Peyer's patch (tissue), 4 donors: ENCODE measurements around the gene CDH9. TPM values are rescaled to one million over a fixed set of nuclear protein-coding genes. Genes with fewer than 3 reads are reported as not detected.
"Not testable (repeated sequence)": the region's sequence is repeated elsewhere in the genome, so short reads cannot be mapped to it uniquely, and the experiment has no call there.

Experiments used
- DNase-seq, 3 donors: peaks; one replicate each; pipeline ENCODE4 v3.0.0-alpha.2; 2017 to 2019
- H3K27ac ChIP-seq, 4 donors: fragments of 200-600 bp; sonication (generic); one replicate each; pipeline ENCODE4 v1.5.1; 2016 to 2019
- H3K27me3 ChIP-seq, 2 donors: fragments of 200-600 bp; sonication (generic); one replicate each; pipeline ENCODE4 v1.5.1; 2019
- H3K36me3 ChIP-seq, 3 donors: fragments of 200-600 bp; sonication (generic); one replicate each; pipeline ENCODE4 v1.5.1; 2016 to 2019
- H3K4me1 ChIP-seq, 4 donors: fragments of 200-600 bp; sonication (generic); one replicate each; pipeline ENCODE4 v1.5.1; 2016 to 2019
- H3K4me3 ChIP-seq, 4 donors: fragments of 200-600 bp; sonication (generic); 1 replicate in 3 of 4; 2 replicates in 1 of 4; pipeline ENCODE4 v1.5.1; 2016 to 2019; ENCODE audit warnings: mild to moderate bottlenecking in 1 of 4
- H3K9me3 ChIP-seq, 4 donors: fragments of 200-600 bp; sonication (generic); one replicate each; pipeline ENCODE4 v1.5.1; 2016 to 2019; ENCODE audit warnings: mild to moderate bottlenecking in 1 of 4
- POLR2A ChIP-seq, 2 donors: fragments of 450-650 bp; IDR thresholded peaks; one replicate each; pipeline ENCODE4 v1.5.1; 2017; ENCODE audit warnings: antibody characterized with exemption in 2 of 2, mild to moderate bottlenecking in 2 of 2, moderate library complexity in 2 of 2
- total RNA-seq, 4 donors: library from RNA; depleted of rRNA; stranded (reverse); fragments of >200 nt; gene quantifications; one replicate each; pipeline ENCODE4 v1.1.0, GENCODE V29; 2016
- TF ChIP-seq, protein P1 (sequence below), 6 experiments: fragments of 450-650 bp in 4 of 6; fragments of 200-600 bp in 2 of 6; sonication (generic) in 1 of 6; IDR thresholded peaks; one replicate each; pipeline ENCODE4 v1.5.1; 2017 to 2019; ENCODE audit warnings: antibody characterized with exemption in 6 of 6, mild to moderate bottlenecking in 3 of 6, moderate library complexity in 1 of 6

CDH9 gene
- total RNA-seq, 4 donors from 2014 or later: not detected

DNA sequence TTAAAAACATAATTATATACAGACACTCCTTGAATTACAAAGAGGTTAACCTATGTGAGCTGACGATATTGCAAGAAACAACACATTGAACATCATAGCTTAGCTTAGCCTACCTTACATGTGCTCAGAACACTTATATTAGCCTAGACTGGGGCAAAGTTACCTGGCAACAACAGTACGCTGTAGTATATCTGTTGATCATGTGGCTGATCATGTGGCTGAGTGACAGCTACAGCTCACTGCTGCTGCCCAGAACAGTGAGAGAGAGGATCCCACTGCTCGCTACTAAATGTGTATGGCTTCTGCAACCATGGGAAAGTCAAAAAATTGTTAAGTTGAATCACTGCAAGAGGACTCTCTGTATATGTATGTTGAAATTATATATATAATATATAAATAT is 169.9 kb downstream of the CDH9 start:
- no peak overlapping the region for H3K27ac ChIP-seq

DNA sequence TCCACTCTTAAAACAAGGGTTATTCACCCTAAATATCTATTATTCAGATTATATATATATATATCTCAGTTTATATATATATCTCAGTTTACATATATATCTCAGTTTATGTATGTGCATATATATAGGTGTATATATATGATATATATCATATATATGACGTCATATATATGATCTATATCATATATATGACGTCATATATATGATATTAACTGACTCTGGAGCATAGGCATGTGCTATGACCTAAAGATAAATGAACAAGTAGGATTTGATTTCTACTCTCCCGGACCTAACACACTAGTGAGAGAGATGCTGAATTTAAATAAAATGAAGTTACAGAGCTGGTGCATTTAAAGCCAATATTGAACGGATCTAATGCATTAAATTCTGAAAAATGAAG is 174.3 kb downstream of the CDH9 start:
- H3K27me3 ChIP-seq: no peaks in the 10 kb centered on the region
- H3K27ac ChIP-seq: no peak overlapping the region
- no peak for DNase-seq
- TF ChIP-seq POLR2A (IDR thresholded peaks at IDR 0.05): no peak
- TF ChIP-seq, protein P1, sequence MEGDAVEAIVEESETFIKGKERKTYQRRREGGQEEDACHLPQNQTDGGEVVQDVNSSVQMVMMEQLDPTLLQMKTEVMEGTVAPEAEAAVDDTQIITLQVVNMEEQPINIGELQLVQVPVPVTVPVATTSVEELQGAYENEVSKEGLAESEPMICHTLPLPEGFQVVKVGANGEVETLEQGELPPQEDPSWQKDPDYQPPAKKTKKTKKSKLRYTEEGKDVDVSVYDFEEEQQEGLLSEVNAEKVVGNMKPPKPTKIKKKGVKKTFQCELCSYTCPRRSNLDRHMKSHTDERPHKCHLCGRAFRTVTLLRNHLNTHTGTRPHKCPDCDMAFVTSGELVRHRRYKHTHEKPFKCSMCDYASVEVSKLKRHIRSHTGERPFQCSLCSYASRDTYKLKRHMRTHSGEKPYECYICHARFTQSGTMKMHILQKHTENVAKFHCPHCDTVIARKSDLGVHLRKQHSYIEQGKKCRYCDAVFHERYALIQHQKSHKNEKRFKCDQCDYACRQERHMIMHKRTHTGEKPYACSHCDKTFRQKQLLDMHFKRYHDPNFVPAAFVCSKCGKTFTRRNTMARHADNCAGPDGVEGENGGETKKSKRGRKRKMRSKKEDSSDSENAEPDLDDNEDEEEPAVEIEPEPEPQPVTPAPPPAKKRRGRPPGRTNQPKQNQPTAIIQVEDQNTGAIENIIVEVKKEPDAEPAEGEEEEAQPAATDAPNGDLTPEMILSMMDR (IDR thresholded peaks at IDR 0.05): no peak
- no peak overlapping the region for H3K4me3 ChIP-seq
- no peaks in the 10 kb centered on the region for H3K9me3 ChIP-seq
- H3K36me3 ChIP-seq: no peaks in the 10 kb centered on the region
- no peaks in the 10 kb centered on the region for H3K4me1 ChIP-seq

More for the DNA sequence above, 169.9 kb downstream of the CDH9 start:
- Histone ChIP-seq H3K36me3 (no peaks in the 10 kb centered on the region), H3K9me3 (no peaks in the 10 kb centered on the region), H3K4me1 (no peaks in the 10 kb centered on the region), H3K27me3 (no peaks in the 10 kb centered on the region), H3K4me3 (no peak overlapping the region)
- no peak for DNase-seq
- TF ChIP-seq, protein P1 (IDR thresholded peaks at IDR 0.05): no peak
- no peak for TF ChIP-seq POLR2A (IDR thresholded peaks at IDR 0.05)

DNA sequence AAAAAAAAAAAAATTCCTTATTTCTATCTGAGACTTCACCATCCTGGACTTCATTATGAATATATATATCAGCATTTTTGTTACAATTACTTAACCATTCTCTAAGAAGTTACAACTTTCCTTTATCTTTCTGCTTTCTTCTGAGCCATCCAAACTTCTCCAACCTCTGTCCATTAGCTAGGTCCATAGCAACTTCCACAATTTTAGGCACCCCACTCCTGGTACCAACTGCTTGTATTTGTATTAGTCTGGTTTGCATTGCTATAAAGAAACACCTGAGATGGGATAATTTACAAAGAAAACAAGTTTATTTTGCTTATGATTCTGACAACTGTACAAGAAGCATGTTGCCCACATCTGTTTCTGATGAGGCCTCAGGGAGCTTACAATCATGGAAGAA is 182.1 kb downstream of the CDH9 start:
- Histone ChIP-seq H3K27me3 (no peaks in the 10 kb centered on the region), H3K4me1 (no peaks in the 10 kb centered on the region), H3K27ac (no peak overlapping the region), H3K9me3 (no peaks in the 10 kb centered on the region), H3K36me3 (no peaks in the 10 kb centered on the region), H3K4me3 (no peak overlapping the region)
- no peak for DNase-seq
- TF ChIP-seq, protein P1 (IDR thresholded peaks at IDR 0.05): no peak
- TF ChIP-seq POLR2A (IDR thresholded peaks at IDR 0.05): no peak

- H3K27ac ChIP-seq, H3K4me1 ChIP-seq, H3K27me3 ChIP-seq, H3K36me3 ChIP-seq, H3K4me3 ChIP-seq, H3K9me3 ChIP-seq, DNase-seq: not testable (repeated sequence)
These were observed 185.9 kb downstream of the CDH9 start for GRCh38 chr5:26852450-26852849.

- no peak for DNase-seq
- no peak overlapping the region for H3K27ac ChIP-seq
- TF ChIP-seq POLR2A (IDR thresholded peaks at IDR 0.05): no peak
- TF ChIP-seq, protein P1 (IDR thresholded peaks at IDR 0.05): no peak
- no peak overlapping the region for H3K4me3 ChIP-seq
- H3K27me3 ChIP-seq: no peaks in the 10 kb centered on the region
- no peaks in the 10 kb centered on the region for H3K4me1 ChIP-seq
- no peaks in the 10 kb centered on the region for H3K9me3 ChIP-seq
- no peaks in the 10 kb centered on the region for H3K36me3 ChIP-seq
These were observed 191.2 kb downstream of the CDH9 start for GRCh38 chr5:26847041-26847736.

- Histone ChIP-seq H3K9me3 (no peaks in the 10 kb centered on the region), H3K4me3 (no peak overlapping the region), H3K4me1 (no peaks in the 10 kb centered on the region), H3K27me3 (no peaks in the 10 kb centered on the region), H3K27ac (no peak overlapping the region), H3K36me3 (no peaks in the 10 kb centered on the region)
- DNase-seq: no peak
- TF ChIP-seq, protein P1 (IDR thresholded peaks at IDR 0.05): no peak
- TF ChIP-seq POLR2A (IDR thresholded peaks at IDR 0.05): no peak
These were observed 194.7 kb downstream of the CDH9 start for GRCh38 chr5:26843677-26844076.
